ENCODE results near the gene REL.

Gene REL

GRCh38 chr2:60882971-60883753 lies 1.8 kb downstream of the REL start:
- Histone ChIP-seq H3K79me2 (ENCODE audit: control insufficient read depth, insufficient read depth, low read length) (no peaks in the 10 kb centered on the region), H3K4ac (ENCODE audit: low read depth, low read length) (no peak overlapping the region), H4K5ac (ENCODE audit: low read length) (no peak overlapping the region), H3K27ac (ENCODE audit: low read depth, low read length) (no peak overlapping the region), H3K23ac (ENCODE audit: low read length) (peak overlapping the region; percentile 83), H2BK120ac (ENCODE audit: low read depth, low read length) (no peak overlapping the region), H3K4me2 (ENCODE audit: low read length) (peak overlapping the region; percentile 1), H3K79me1 (ENCODE audit: low read length) (no peaks in the 10 kb centered on the region), H2BK5ac (ENCODE audit: low read length) (no peak overlapping the region), H3K27me3 (ENCODE audit: insufficient read depth, low read length, poor library complexity) (no peaks in the 10 kb centered on the region), H3K18ac (ENCODE audit: low read length) (no peak overlapping the region), H4K8ac (ENCODE audit: low read depth, low read length) (no peak overlapping the region), H3K9ac (ENCODE audit: low read length) (peak overlapping the region; percentile 4), H3K4me3 (ENCODE audit: low read length) (no peak overlapping the region), H3K56ac (ENCODE audit: low read length) (peak overlapping the region; percentile 4), H2AK5ac (ENCODE audit: low read length) (no peak overlapping the region), H3K36me3 (ENCODE audit: control insufficient read depth, insufficient read depth, low read length) (no peaks in the 10 kb centered on the region), H3K4me1 (ENCODE audit: control insufficient read depth, low read depth, low read length) (no peaks in the 10 kb centered on the region), H2BK15ac (replicated peaks; ENCODE audit: low read depth) (no peak overlapping the region)
- DNase-seq = no peak
- no CpG with 5 or more reads among the region's 8 CpGs for WGBS (ENCODE audit: extremely low coverage, insufficient coverage, low lambda C conversion rate)

DNA sequence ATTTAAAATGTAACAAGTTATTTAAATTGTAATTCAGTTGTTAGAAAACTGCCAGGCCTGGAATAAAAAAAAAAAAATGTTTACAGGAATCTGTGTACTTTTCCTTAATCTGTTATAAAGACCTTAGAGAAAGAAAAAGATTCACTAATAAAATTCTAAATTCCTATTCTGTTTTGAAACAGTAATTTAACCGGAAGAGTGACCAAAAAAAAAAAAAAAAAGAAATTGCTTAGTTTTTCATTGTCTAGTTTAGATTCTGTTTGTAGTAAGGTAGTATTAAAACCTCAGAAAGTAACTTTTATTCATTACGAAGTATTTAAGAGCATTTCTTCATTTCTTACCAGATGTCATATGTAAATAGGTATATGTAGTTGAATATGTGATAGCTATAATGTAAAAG lies 2.5 kb downstream of the REL start:
- no peaks in the 10 kb centered on the region for H3K36me3 ChIP-seq (ENCODE audit: control insufficient read depth, insufficient read depth, low read length)
- no peak overlapping the region for H3K4me2 ChIP-seq (ENCODE audit: low read length)
- H3K27me3 ChIP-seq (ENCODE audit: insufficient read depth, low read length, poor library complexity) = no peaks in the 10 kb centered on the region
- H2BK15ac ChIP-seq (replicated peaks; ENCODE audit: low read depth) = no peak overlapping the region
- no peak overlapping the region for H3K23ac ChIP-seq (ENCODE audit: low read length)
- H4K8ac ChIP-seq (ENCODE audit: low read depth, low read length) = no peak overlapping the region
- H3K9ac ChIP-seq (ENCODE audit: low read length) = no peak overlapping the region
- H3K56ac ChIP-seq (ENCODE audit: low read length) = no peak overlapping the region
- no peak overlapping the region for H3K4me3 ChIP-seq (ENCODE audit: low read length)
- H3K4ac ChIP-seq (ENCODE audit: low read depth, low read length) = no peak overlapping the region
- no peaks in the 10 kb centered on the region for H3K79me1 ChIP-seq (ENCODE audit: low read length)
- H3K27ac ChIP-seq (ENCODE audit: low read depth, low read length) = no peak overlapping the region
- no peak overlapping the region for H2BK5ac ChIP-seq (ENCODE audit: low read length)
- H2BK120ac ChIP-seq (ENCODE audit: low read depth, low read length) = no peak overlapping the region
- H3K4me1 ChIP-seq (ENCODE audit: control insufficient read depth, low read depth, low read length) = no peaks in the 10 kb centered on the region
- DNase-seq = no peak
- no CpG with 5 or more reads among the region's 2 CpGs for WGBS (ENCODE audit: extremely low coverage, insufficient coverage, low lambda C conversion rate)
- H3K18ac ChIP-seq (ENCODE audit: low read length) = no peak overlapping the region
- H2AK5ac ChIP-seq (ENCODE audit: low read length) = no peak overlapping the region
- no peak overlapping the region for H4K5ac ChIP-seq (ENCODE audit: low read length)
- no peaks in the 10 kb centered on the region for H3K79me2 ChIP-seq (ENCODE audit: control insufficient read depth, insufficient read depth, low read length)

DNA sequence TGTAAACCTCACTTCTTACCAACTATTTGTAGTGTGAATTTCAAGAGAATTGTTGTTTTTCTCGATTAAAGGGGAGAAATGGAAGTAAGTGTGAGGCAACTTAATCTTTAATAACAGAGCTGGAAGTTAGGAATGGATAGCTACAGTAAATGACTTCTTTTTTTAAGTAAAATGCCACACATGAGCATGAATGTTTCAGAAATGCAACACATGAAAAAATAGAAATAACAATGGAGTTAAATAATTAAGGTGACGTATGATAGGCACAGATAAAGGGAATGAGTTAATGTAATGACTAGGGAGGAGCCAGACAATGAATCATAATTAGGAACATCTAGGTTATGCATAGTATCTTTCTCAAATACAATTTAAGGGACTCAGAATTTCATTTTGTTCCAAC lies 3.4 kb downstream of the REL start:
- Histone ChIP-seq H3K4me2 (ENCODE audit: low read length) (no peak overlapping the region), H2BK5ac (ENCODE audit: low read length) (no peak overlapping the region), H2BK15ac (replicated peaks; ENCODE audit: low read depth) (no peak overlapping the region), H3K27ac (ENCODE audit: low read depth, low read length) (no peak overlapping the region), H3K4me3 (ENCODE audit: low read length) (no peak overlapping the region), H3K79me1 (ENCODE audit: low read length) (no peaks in the 10 kb centered on the region), H3K4ac (ENCODE audit: low read depth, low read length) (no peak overlapping the region), H2BK120ac (ENCODE audit: low read depth, low read length) (no peak overlapping the region), H3K79me2 (ENCODE audit: control insufficient read depth, insufficient read depth, low read length) (no peaks in the 10 kb centered on the region), H3K56ac (ENCODE audit: low read length) (no peak overlapping the region), H3K9ac (ENCODE audit: low read length) (no peak overlapping the region), H3K27me3 (ENCODE audit: insufficient read depth, low read length, poor library complexity) (no peaks in the 10 kb centered on the region), H3K36me3 (ENCODE audit: control insufficient read depth, insufficient read depth, low read length) (no peaks in the 10 kb centered on the region), H4K8ac (ENCODE audit: low read depth, low read length) (no peak overlapping the region), H2AK5ac (ENCODE audit: low read length) (no peak overlapping the region), H3K18ac (ENCODE audit: low read length) (no peak overlapping the region), H3K23ac (ENCODE audit: low read length) (no peak overlapping the region), H3K4me1 (ENCODE audit: control insufficient read depth, low read depth, low read length) (no peaks in the 10 kb centered on the region), H4K5ac (ENCODE audit: low read length) (no peak overlapping the region)
- DNase-seq = no peak
- 100% methylated on average over 1 of the region's 2 CpGs for WGBS (ENCODE audit: extremely low coverage, insufficient coverage, low lambda C conversion rate)

GRCh38 chr2:60885683-60886082 lies 4.3 kb downstream of the REL start:
- WGBS (ENCODE audit: extremely low coverage, insufficient coverage, low lambda C conversion rate) = no CpG with 5 or more reads among the region's 2 CpGs
- DNase-seq = no peak
- H3K79me2 ChIP-seq (ENCODE audit: control insufficient read depth, insufficient read depth, low read length) = no peaks in the 10 kb centered on the region

GRCh38 chr2:60886991-60887390 lies 5.6 kb downstream of the REL start:
- H2BK5ac ChIP-seq (ENCODE audit: low read length) = no peak overlapping the region
- DNase-seq = no peak
- H3K79me1 ChIP-seq (ENCODE audit: low read length) = no peaks in the 10 kb centered on the region
- no peaks in the 10 kb centered on the region for H3K27me3 ChIP-seq (ENCODE audit: insufficient read depth, low read length, poor library complexity)
- no peak overlapping the region for H4K8ac ChIP-seq (ENCODE audit: low read depth, low read length)
- H2BK15ac ChIP-seq (replicated peaks; ENCODE audit: low read depth) = no peak overlapping the region
- no peak overlapping the region for H4K5ac ChIP-seq (ENCODE audit: low read length)
- no peak overlapping the region for H3K9ac ChIP-seq (ENCODE audit: low read length)
- H3K4ac ChIP-seq (ENCODE audit: low read depth, low read length) = no peak overlapping the region
- H3K4me2 ChIP-seq (ENCODE audit: low read length) = no peak overlapping the region
- H2AK5ac ChIP-seq (ENCODE audit: low read length) = no peak overlapping the region
- no peak overlapping the region for H3K23ac ChIP-seq (ENCODE audit: low read length)
- no peak overlapping the region for H3K56ac ChIP-seq (ENCODE audit: low read length)
- WGBS (ENCODE audit: extremely low coverage, insufficient coverage, low lambda C conversion rate) = no CpG with 5 or more reads among the region's 3 CpGs
- no peaks in the 10 kb centered on the region for H3K36me3 ChIP-seq (ENCODE audit: control insufficient read depth, insufficient read depth, low read length)
- no peak overlapping the region for H3K27ac ChIP-seq (ENCODE audit: low read depth, low read length)
- no peak overlapping the region for H2BK120ac ChIP-seq (ENCODE audit: low read depth, low read length)
- H3K4me1 ChIP-seq (ENCODE audit: control insufficient read depth, low read depth, low read length) = no peaks in the 10 kb centered on the region
- H3K18ac ChIP-seq (ENCODE audit: low read length) = no peak overlapping the region
- H3K4me3 ChIP-seq (ENCODE audit: low read length) = no peak overlapping the region
- H3K79me2 ChIP-seq (ENCODE audit: control insufficient read depth, insufficient read depth, low read length) = no peaks in the 10 kb centered on the region

More at GRCh38 chr2:60885683-60886082, 4.3 kb downstream of the REL start:
- H3K4me3 ChIP-seq (ENCODE audit: low read length) = no peak overlapping the region
- no peak overlapping the region for H4K8ac ChIP-seq (ENCODE audit: low read depth, low read length)
- H3K4me2 ChIP-seq (ENCODE audit: low read length) = no peak overlapping the region
- H2BK120ac ChIP-seq (ENCODE audit: low read depth, low read length) = no peak overlapping the region
- no peak overlapping the region for H4K5ac ChIP-seq (ENCODE audit: low read length)
- H3K4ac ChIP-seq (ENCODE audit: low read depth, low read length) = no peak overlapping the region
- H2BK5ac ChIP-seq (ENCODE audit: low read length) = no peak overlapping the region
- H2BK15ac ChIP-seq (replicated peaks; ENCODE audit: low read depth) = no peak overlapping the region
- no peak overlapping the region for H2AK5ac ChIP-seq (ENCODE audit: low read length)
- no peak overlapping the region for H3K23ac ChIP-seq (ENCODE audit: low read length)
- H3K27ac ChIP-seq (ENCODE audit: low read depth, low read length) = no peak overlapping the region
- H3K4me1 ChIP-seq (ENCODE audit: control insufficient read depth, low read depth, low read length) = no peaks in the 10 kb centered on the region
- H3K27me3 ChIP-seq (ENCODE audit: insufficient read depth, low read length, poor library complexity) = no peaks in the 10 kb centered on the region
- no peaks in the 10 kb centered on the region for H3K79me1 ChIP-seq (ENCODE audit: low read length)
- no peaks in the 10 kb centered on the region for H3K36me3 ChIP-seq (ENCODE audit: control insufficient read depth, insufficient read depth, low read length)
- H3K56ac ChIP-seq (ENCODE audit: low read length) = no peak overlapping the region
- no peak overlapping the region for H3K18ac ChIP-seq (ENCODE audit: low read length)
- no peak overlapping the region for H3K9ac ChIP-seq (ENCODE audit: low read length)

DNA sequence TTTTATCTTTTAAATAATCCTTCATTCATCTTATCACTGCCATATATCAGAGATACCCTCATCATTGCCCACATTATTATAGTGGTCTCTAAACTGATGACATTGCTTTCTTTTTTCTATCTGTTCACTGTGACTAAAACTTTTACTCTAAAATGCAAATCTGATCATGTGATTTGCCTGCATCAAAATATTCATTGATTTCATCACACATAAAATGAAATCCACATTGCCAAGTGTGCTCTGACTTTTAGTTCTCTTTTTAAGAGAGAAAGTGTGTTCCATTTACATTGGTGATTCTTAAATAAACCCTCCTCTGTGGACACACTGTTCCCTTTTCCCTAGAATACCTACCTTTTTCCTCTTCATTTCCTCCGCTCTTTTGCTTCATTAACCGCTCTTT lies 7.5 kb downstream of the REL start:
- no peak overlapping the region for H3K56ac ChIP-seq (ENCODE audit: low read length)
- H3K23ac ChIP-seq (ENCODE audit: low read length) = no peak overlapping the region
- no peak overlapping the region for H3K18ac ChIP-seq (ENCODE audit: low read length)
- no peak overlapping the region for H3K4me2 ChIP-seq (ENCODE audit: low read length)
- H2AK5ac ChIP-seq (ENCODE audit: low read length) = no peak overlapping the region
- H3K79me1 ChIP-seq (ENCODE audit: low read length) = no peaks in the 10 kb centered on the region
- no peak for DNase-seq
- no peak overlapping the region for H2BK120ac ChIP-seq (ENCODE audit: low read depth, low read length)
- WGBS (ENCODE audit: extremely low coverage, insufficient coverage, low lambda C conversion rate) = no CpG with 5 or more reads among the region's 2 CpGs
- H3K36me3 ChIP-seq (ENCODE audit: control insufficient read depth, insufficient read depth, low read length) = no peaks in the 10 kb centered on the region
- no peak overlapping the region for H3K4ac ChIP-seq (ENCODE audit: low read depth, low read length)
- H3K27ac ChIP-seq (ENCODE audit: low read depth, low read length) = no peak overlapping the region
- H3K79me2 ChIP-seq (ENCODE audit: control insufficient read depth, insufficient read depth, low read length) = no peaks in the 10 kb centered on the region
- H4K5ac ChIP-seq (ENCODE audit: low read length) = no peak overlapping the region
- H3K9ac ChIP-seq (ENCODE audit: low read length) = no peak overlapping the region
- H3K4me3 ChIP-seq (ENCODE audit: low read length) = no peak overlapping the region
- no peaks in the 10 kb centered on the region for H3K27me3 ChIP-seq (ENCODE audit: insufficient read depth, low read length, poor library complexity)
- no peak overlapping the region for H2BK5ac ChIP-seq (ENCODE audit: low read length)
- no peaks in the 10 kb centered on the region for H3K4me1 ChIP-seq (ENCODE audit: control insufficient read depth, low read depth, low read length)
- H4K8ac ChIP-seq (ENCODE audit: low read depth, low read length) = no peak overlapping the region
- H2BK15ac ChIP-seq (replicated peaks; ENCODE audit: low read depth) = no peak overlapping the region

Measured in mesendoderm (in vitro differentiated cells).